Measurements from ENCODE around the gene PPM1A. TPM values are rescaled to one million over a fixed set of nuclear protein-coding genes. Genes with fewer than 3 reads are reported as not detected.

Gene PPM1A
- total and polyA plus RNA-seq, 2 of the 13 experiments (the other 11 are each of a cell fraction or from before 2014, with no cell fraction given): 23.3 to 29.8 TPM

DNA sequence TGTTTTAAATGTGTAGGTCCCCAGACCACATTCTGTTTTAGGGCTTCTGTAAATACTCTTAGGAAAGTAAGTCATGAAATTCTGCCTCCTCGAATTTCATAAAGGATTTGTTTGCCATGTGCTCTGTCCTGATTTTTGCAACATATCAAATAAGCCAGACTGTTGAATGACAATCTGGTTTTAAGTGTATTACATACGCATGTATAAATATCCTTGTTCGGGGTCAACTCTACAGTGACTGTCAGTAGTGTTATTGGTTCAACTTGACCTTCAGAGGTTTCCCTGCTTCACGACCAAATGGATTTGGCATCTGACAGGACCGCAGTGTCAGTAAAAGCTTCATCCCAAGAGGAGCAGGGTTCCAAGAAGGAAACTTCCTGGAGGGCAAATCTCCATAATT, 52.7 kb downstream of the PPM1A start (continued):
- TF ChIP-seq TAF1 (CRISPR knock-in tag; IDR thresholded peaks at IDR 0.05): no peak

DNA sequence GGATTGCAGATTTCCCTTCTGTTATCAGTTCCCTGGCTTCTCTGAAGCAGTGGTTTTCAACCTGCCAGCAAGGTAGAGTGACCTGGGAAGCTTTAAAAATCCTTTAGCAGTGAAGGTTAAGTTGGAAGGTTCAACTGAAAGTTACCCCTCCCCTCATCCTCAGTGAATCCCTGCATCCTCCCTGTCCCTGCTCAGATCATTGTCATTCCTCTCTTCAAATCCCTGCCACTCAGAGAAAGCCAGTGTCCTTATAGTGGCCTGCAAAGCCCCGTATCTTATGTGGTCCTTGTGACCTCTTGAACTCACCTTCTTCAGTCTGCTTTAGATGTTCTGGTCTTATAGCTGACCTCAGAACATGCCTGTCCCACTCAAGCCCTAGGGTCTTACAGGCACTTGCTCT, 53.6 kb downstream of the PPM1A start:
- Histone ChIP-seq H2AFZ (ENCODE audit: low read length) (no peak overlapping the region), H4K20me1 (ENCODE audit: insufficient read depth, low read length) (no peaks in the 10 kb centered on the region), H3K9me3 (ENCODE audit: low read length) (no peaks in the 10 kb centered on the region), H3K27ac (ENCODE audit: extremely low read length, insufficient read depth, low read length) (no peak overlapping the region), H3K36me3 (replicated peaks in 1 of 2; ENCODE audit: control insufficient read depth in 1 of 2, insufficient read depth in 2 of 2, low read length in 2 of 2) (no peaks in the 10 kb centered on the region), H3K4me2 (ENCODE audit: low read depth, low read length) (no peak overlapping the region), H3K4me1 (ENCODE audit: insufficient read depth, low read length) (peaks cover 17% of the 10 kb centered on the region), H3K9ac (ENCODE audit: insufficient read depth, low read depth, low read length) (no peak overlapping the region), H3K79me2 (ENCODE audit: insufficient read depth, low read length) (no peaks in the 10 kb centered on the region), H3K27me3 (ENCODE audit: control insufficient read depth in 1 of 2, insufficient read depth in 2 of 2, low read length in 2 of 2) (no peaks in the 10 kb centered on the region), H3K4me3 (replicated peaks in 1 of 3; ENCODE audit: insufficient read depth in 1 of 3, low read depth in 2 of 3, low read length in 3 of 3) (no peak overlapping the region)
- in situ Hi-C loops (cut with HindIII; ENCODE audit: extremely low pct_ligation_motif_present, low pct_unique_long_range_greater_than_20kb): no loop called here
- CTCF ChIA-PET (ENCODE audit: low intra/inter-chr PET ratio, low total read pairs): no interaction called here
- no TSS peak for BruUV-seq (replicated peaks)
- WGBS (ENCODE audit: low lambda C conversion rate): 81% methylated on average over 1 of the region's 1 CpG
- intact Hi-C loops (cut with micrococcal nuclease; ENCODE audit: unreplicated experiment): no loop called here
- DNase-seq (ENCODE audit: low spot score) (no peak), ATAC-seq (no peak), FAIRE-seq (no peak)
- POLR2A ChIA-PET: no interaction called here
- TF ChIP-seq ADNP (CRISPR knock-in tag; IDR thresholded peaks at IDR 0.05) (no peak), KMT2B (CRISPR knock-in tag; IDR thresholded peaks at IDR 0.05) (no peak), ZNF776 (CRISPR knock-in tag; IDR thresholded peaks at IDR 0.05) (no peak), MYC (CRISPR knock-in tag; IDR thresholded peaks at IDR 0.05; ENCODE audit: borderline replicate concordance) (no peak), THAP11 (CRISPR knock-in tag; IDR thresholded peaks at IDR 0.05) (no peak), PAF1 (CRISPR knock-in tag; IDR thresholded peaks at IDR 0.05) (no peak), SRSF4 (IDR thresholded peaks at IDR 0.05; ENCODE audit: low read depth, low read length, poor library complexity, severe bottlenecking) (no peak), ZFP62 (CRISPR knock-in tag; IDR thresholded peaks at IDR 0.05) (no peak)
- TF ChIP-seq, protein P1, sequence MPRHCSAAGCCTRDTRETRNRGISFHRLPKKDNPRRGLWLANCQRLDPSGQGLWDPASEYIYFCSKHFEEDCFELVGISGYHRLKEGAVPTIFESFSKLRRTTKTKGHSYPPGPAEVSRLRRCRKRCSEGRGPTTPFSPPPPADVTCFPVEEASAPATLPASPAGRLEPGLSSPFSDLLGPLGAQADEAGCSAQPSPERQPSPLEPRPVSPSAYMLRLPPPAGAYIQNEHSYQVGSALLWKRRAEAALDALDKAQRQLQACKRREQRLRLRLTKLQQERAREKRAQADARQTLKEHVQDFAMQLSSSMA (CRISPR knock-in tag; IDR thresholded peaks at IDR 0.05): no peak
- TF ChIP-seq, protein P2, sequence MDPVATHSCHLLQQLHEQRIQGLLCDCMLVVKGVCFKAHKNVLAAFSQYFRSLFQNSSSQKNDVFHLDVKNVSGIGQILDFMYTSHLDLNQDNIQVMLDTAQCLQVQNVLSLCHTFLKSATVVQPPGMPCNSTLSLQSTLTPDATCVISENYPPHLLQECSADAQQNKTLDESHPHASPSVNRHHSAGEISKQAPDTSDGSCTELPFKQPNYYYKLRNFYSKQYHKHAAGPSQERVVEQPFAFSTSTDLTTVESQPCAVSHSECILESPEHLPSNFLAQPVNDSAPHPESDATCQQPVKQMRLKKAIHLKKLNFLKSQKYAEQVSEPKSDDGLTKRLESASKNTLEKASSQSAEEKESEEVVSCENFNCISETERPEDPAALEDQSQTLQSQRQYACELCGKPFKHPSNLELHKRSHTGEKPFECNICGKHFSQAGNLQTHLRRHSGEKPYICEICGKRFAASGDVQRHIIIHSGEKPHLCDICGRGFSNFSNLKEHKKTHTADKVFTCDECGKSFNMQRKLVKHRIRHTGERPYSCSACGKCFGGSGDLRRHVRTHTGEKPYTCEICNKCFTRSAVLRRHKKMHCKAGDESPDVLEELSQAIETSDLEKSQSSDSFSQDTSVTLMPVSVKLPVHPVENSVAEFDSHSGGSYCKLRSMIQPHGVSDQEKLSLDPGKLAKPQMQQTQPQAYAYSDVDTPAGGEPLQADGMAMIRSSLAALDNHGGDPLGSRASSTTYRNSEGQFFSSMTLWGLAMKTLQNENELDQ (CRISPR knock-in tag; IDR thresholded peaks at IDR 0.05; ENCODE audit: borderline replicate concordance): no peak
